ENCODE data around the gene NOTCH1.

NOTCH1 gene

DNA sequence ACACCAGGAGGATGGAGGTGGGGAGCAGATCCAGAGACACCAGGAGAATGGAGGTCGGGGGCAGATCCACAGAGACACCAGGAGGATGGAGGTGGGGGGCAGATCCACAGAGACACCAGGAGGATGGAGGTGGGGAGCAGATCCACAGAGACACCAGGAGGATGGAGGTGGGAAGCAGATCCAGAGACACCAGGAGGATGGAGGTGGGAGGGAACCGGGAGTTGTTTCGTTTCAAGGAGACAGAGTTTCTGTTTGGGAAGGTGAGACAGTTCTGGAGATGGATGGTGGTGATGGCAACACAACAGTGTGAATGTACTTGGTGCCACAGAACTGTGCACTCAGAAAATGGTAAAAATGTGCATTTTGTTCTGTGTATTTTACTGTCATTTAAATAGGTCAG is 97.2 kb downstream of the NOTCH1 start:
- no peak for DNase-seq (ENCODE audit: low read depth in 1 of 2, low spot score in 1 of 2)
- no peaks in the 10 kb centered on the region for H3K27me3 ChIP-seq (ENCODE audit: insufficient read depth, poor library complexity, severe bottlenecking)
- TF ChIP-seq GABPA (IDR thresholded peaks at IDR 0.05; ENCODE audit: low read depth) (no peak), REST (IDR thresholded peaks at IDR 0.05; ENCODE audit: insufficient replicate concordance, low read depth) (no peak), SPI1 (IDR thresholded peaks at IDR 0.05; ENCODE audit: borderline replicate concordance, low read depth) (no peak), POLR2AphosphoS5 (IDR thresholded peaks at IDR 0.05; ENCODE audit: low read depth) (no peak), CTCF (IDR thresholded peaks at IDR 0.05; ENCODE audit: insufficient read depth, low read length) (no peak)
- H3K27ac ChIP-seq (replicated peaks): no peak overlapping the region
- H3K4me3 ChIP-seq (replicated peaks; ENCODE audit: insufficient read depth, low read length): no peak overlapping the region

GRCh38 chr9:136447173-136447778 is 98.6 kb downstream of the NOTCH1 start:
- no peaks in the 10 kb centered on the region for H3K27me3 ChIP-seq (ENCODE audit: insufficient read depth, poor library complexity, severe bottlenecking)
- DNase-seq (ENCODE audit: low read depth in 1 of 2, low spot score in 1 of 2): no peak
- H3K27ac ChIP-seq (replicated peaks): no peak overlapping the region
- no peak for TF ChIP-seq POLR2AphosphoS5 (IDR thresholded peaks at IDR 0.05; ENCODE audit: low read depth)
- no peak for TF ChIP-seq REST (IDR thresholded peaks at IDR 0.05; ENCODE audit: insufficient replicate concordance, low read depth)
- TF ChIP-seq SPI1 (IDR thresholded peaks at IDR 0.05; ENCODE audit: borderline replicate concordance, low read depth): no peak
- no peak for TF ChIP-seq GABPA (IDR thresholded peaks at IDR 0.05; ENCODE audit: low read depth)
- no peak for TF ChIP-seq CTCF (IDR thresholded peaks at IDR 0.05; ENCODE audit: insufficient read depth, low read length)
- no peak overlapping the region for H3K4me3 ChIP-seq (replicated peaks; ENCODE audit: insufficient read depth, low read length)

DNA sequence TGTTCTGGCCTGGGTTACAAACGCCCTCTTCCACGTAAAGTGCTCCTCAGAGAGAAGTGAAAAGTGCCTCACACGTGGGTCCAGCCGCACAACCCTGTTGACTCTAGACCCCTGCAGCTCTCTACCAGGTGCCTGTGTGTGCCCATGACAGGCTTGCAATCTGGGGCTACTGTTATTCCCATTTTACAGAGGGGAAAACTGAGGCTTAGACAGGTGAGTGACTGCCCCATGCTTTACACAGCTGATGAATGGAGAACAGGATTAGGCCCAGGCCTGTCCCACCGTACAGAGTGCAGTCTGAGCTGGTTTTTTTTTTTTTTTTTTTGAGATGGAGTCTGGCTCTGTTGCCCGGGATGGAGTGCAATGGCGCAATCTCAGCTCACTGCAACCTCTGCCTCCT is 100.0 kb downstream of the NOTCH1 start:
- no peak for TF ChIP-seq SPI1 (IDR thresholded peaks at IDR 0.05; ENCODE audit: borderline replicate concordance, low read depth)
- TF ChIP-seq GABPA (IDR thresholded peaks at IDR 0.05; ENCODE audit: low read depth): no peak
- no peak for TF ChIP-seq CTCF (IDR thresholded peaks at IDR 0.05; ENCODE audit: insufficient read depth, low read length)
- no peak for TF ChIP-seq POLR2AphosphoS5 (IDR thresholded peaks at IDR 0.05; ENCODE audit: low read depth)
- TF ChIP-seq REST (IDR thresholded peaks at IDR 0.05; ENCODE audit: insufficient replicate concordance, low read depth): no peak
- DNase-seq (ENCODE audit: low read depth in 1 of 2, low spot score in 1 of 2): no peak
- H3K27ac ChIP-seq (replicated peaks): no peak overlapping the region
- H3K4me3 ChIP-seq (replicated peaks; ENCODE audit: insufficient read depth, low read length): no peak overlapping the region
- no peaks in the 10 kb centered on the region for H3K27me3 ChIP-seq (ENCODE audit: insufficient read depth, poor library complexity, severe bottlenecking)

Data from HL-60 (cell line).